GM12891 (cell line): ENCODE results near the gene YES1.

Source experiments
- PAX5 ChIP-seq: IDR thresholded peaks from 2 replicates; pipeline ENCODE4 v1.6.1; 2011; ENCODE audit warnings: low read length, moderate library complexity, mild to moderate bottlenecking; ENCODE audit not compliant: insufficient read depth, severe bottlenecking
- POLR2A ChIP-seq: IDR thresholded peaks from 2 replicates; pipeline ENCODE4 v1.6.1; 2011; ENCODE audit warnings: low read depth, low read length, control low read depth
- POLR2AphosphoS5 ChIP-seq: IDR thresholded peaks from 2 replicates; pipeline ENCODE4 v1.6.1; 2011; ENCODE audit warnings: low read depth, low read length, control low read depth
- POU2F2 ChIP-seq: IDR thresholded peaks from 2 replicates; pipeline ENCODE4 v1.6.1; 2011; ENCODE audit warnings: low read depth, mild to moderate bottlenecking, control low read depth, low read length, moderate library complexity
- SPI1 ChIP-seq: IDR thresholded peaks from 2 replicates; pipeline ENCODE4 v1.6.1; 2011; ENCODE audit warnings: low read depth, low read length, control low read depth
- TAF1 ChIP-seq: IDR thresholded peaks from 2 replicates; pipeline ENCODE4 v1.6.1; 2011; ENCODE audit warnings: low read depth, low read length, control low read depth

DNA sequence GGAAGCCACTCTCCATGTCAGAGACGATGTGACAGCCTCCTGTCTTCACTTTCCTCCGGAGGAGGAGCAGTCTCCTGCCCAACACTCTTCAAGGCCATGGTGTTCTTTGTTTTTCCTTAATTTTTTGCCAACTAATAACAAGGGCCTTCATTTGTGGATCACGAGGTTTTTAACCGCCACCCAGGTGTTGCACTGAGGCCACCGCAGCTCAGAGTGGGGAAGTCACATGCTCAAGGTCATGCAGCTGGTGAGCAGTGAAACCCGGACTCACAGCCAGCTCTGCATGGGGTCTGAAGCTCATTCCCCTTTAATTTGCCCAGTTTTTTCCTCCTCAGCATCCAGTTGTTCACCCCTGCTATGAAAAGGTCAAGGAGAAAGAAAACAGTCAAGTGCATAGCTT lies 119.2 kb downstream of the YES1 start:
- TF ChIP-seq TAF1, result no peak
- TF ChIP-seq POLR2AphosphoS5, result no peak
- TF ChIP-seq POLR2A, result no peak
- no peak for TF ChIP-seq SPI1
- TF ChIP-seq PAX5, result no peak
- no peak for TF ChIP-seq POU2F2
